ENCODE results near the gene SLC38A3.

SLC38A3 gene

GRCh38 chr3:50270422-50271224, 65.6 kb downstream of the SLC38A3 start:
- Histone ChIP-seq H3K36me3 (no peaks in the 10 kb centered on the region), H3K9me3 (no peaks in the 10 kb centered on the region), H3K4me3 (ENCODE audit: low read depth, low read length) (no peak overlapping the region), H3K27me3 (peaks cover 27% of the 10 kb centered on the region), H3K4me1 (no peaks in the 10 kb centered on the region)
- no peak for DNase-seq
- TF ChIP-seq CTCF (IDR thresholded peaks at IDR 0.05; ENCODE audit: low read depth, low read length) = no peak

Data from BE2C (cell line).